Activated naive CD4-positive, alpha-beta T cell treated with anti-CD3 and anti-CD28 coated beads for 36 hours (primary cell): ENCODE data around the gene TDRD9. TPM values are rescaled to one million over a fixed set of nuclear protein-coding genes. Genes with fewer than 3 reads are reported as not detected.

Experiments
- CTCF ChIA-PET: fragments of 350-600 bp; sonication (Branson Sonifier 250); formaldehyde crosslinking; loops from one replicate; lab custom pipeline; 2021; ENCODE audit warnings: antibody characterized with exemption; lab: Charles Lee
- DNase-seq: peaks from one replicate; pipeline ENCODE4 v3.0.0-alpha.2; 2020
- H3K27ac Mint-ChIP-seq: one replicate; pipeline ENCODE4 v1.8.0; 2021; ENCODE audit warnings: mild to moderate bottlenecking, mixed read lengths
- H3K27me3 Mint-ChIP-seq: one replicate; pipeline ENCODE4 v1.8.0; 2021; ENCODE audit warnings: low read depth, mixed read lengths
- H3K36me3 Mint-ChIP-seq: one replicate; pipeline ENCODE4 v1.8.0; 2021; ENCODE audit warnings: low read depth, mixed read lengths
- H3K4me1 Mint-ChIP-seq: one replicate; pipeline ENCODE4 v1.8.0; 2021; ENCODE audit warnings: low read depth, mixed read lengths
- H3K4me3 Mint-ChIP-seq: one replicate; pipeline ENCODE4 v1.8.0; 2021; ENCODE audit warnings: mild to moderate bottlenecking, moderate library complexity, mixed read lengths
- H3K9me3 Mint-ChIP-seq: one replicate; pipeline ENCODE4 v1.8.0; 2021; ENCODE audit warnings: mixed read lengths
- intact Hi-C: fragments of 100-400 bp; cut with micrococcal nuclease; formaldehyde crosslinking; loops from one replicate; pipeline ENCODE4 v1.15.1; 2023
- total RNA-seq, 2 experiments: library from RNA; stranded (reverse); gene quantifications; one replicate each; pipeline ENCODE4 v1.2.3, GENCODE V29; 2021

TDRD9 gene
- total RNA-seq, 2 experiments from 2014 or later = 0.10 TPM; not detected in 1

GRCh38 chr14:104085889-104086201 lies 157.6 kb downstream of the TDRD9 start:
- Mint-ChIP-seq H3K36me3 (no peaks in the 10 kb centered on the region), H3K9me3 (no peaks in the 10 kb centered on the region), H3K4me3 (no peak overlapping the region), H3K27me3 (peaks cover 10% of the 10 kb centered on the region), H3K27ac (no peak overlapping the region), H3K4me1 (peaks cover 1% of the 10 kb centered on the region)
- CTCF ChIA-PET = no interaction called here
- intact Hi-C loops = no loop called here
- DNase-seq = no peak

DNA sequence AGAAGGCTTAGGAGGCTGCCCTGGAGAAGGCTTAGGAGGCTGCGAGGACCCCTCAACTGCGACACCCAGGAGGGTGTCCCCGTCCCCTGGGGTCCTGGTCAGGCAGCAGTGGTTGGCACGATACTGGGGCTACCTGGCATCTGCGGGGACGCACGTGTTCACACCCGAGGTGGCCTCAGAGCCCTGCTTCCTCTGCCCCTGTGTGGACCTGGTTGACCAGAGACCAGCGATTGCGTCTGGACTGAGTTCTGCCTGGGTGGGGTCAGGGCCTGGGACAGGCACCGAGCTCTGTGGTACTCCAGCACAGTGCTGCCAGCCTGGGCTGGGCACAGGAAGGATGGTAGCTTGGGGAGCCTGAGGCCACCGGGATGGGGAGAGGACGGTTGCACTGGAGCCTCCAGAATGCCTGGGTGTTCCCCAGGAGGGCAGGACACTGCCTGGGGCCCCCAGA lies 158.0 kb downstream of the TDRD9 start:
- intact Hi-C loops = no loop called here
- Mint-ChIP-seq H3K4me1 (peaks cover 1% of the 10 kb centered on the region), H3K4me3 (no peak overlapping the region), H3K27me3 (peaks cover 10% of the 10 kb centered on the region), H3K9me3 (no peaks in the 10 kb centered on the region), H3K36me3 (no peaks in the 10 kb centered on the region), H3K27ac (no peak overlapping the region)
- DNase-seq = no peak
- CTCF ChIA-PET = no interaction called here

DNA sequence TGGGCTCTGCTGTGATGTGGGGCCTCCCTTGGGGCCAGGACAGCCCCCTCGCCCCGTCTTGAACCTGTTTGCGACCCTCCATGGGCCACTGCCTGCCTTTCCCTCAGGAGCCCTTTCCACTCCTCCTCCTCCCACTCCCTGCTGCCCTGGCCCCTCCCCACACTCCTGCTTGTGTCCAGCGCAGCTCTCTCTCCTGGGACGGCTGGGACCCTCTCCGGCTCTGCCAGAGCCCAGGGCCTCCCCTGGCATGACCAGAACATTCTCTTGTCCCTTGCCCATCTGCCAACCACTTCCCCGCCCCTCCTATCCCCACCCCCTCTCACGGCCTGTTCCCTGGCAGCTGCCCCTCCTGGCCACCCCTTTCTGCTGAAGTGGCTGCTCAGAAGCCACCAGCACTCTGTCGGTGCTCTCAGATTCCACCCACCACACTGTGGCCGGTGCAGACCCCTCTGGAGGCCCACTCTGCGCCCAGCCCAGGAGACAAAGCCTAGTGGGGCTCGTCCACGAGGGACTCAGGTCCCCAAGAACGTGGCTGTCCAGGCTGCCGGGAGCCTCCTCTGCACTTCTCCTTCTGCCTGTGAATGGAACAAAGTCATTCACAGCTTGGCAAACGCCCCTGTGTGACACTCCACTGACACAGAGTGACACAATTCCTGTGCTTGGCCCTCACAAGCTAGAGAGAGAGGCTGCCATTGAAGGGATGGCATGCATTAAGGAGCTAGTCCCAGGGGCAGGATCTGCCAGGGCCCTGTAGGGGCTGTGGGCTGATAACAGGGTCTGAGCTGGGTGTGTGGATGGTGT lies 158.6 kb downstream of the TDRD9 start:
- CTCF ChIA-PET = interaction anchor here (2.8 kb wide), 1 partner anchor 9 kb away, joined by 20 read pairs; no protein-coding TSS in a partner anchor
- Mint-ChIP-seq H3K4me3 (no peak overlapping the region), H3K27me3 (peaks cover 10% of the 10 kb centered on the region), H3K4me1 (peaks cover 1% of the 10 kb centered on the region), H3K36me3 (no peaks in the 10 kb centered on the region), H3K9me3 (no peaks in the 10 kb centered on the region), H3K27ac (no peak overlapping the region)
- intact Hi-C loops = no loop called here
- DNase-seq = no peak

GRCh38 chr14:104087505-104087904 lies 159.2 kb downstream of the TDRD9 start:
- intact Hi-C loops = no loop called here
- H3K9me3 Mint-ChIP-seq = no peaks in the 10 kb centered on the region
- no peak overlapping the region for H3K4me3 Mint-ChIP-seq
- no peak overlapping the region for H3K27ac Mint-ChIP-seq
- peaks cover 1% of the 10 kb centered on the region for H3K4me1 Mint-ChIP-seq
- CTCF ChIA-PET = interaction anchor here (2.8 kb wide), 1 partner anchor 10 kb away, joined by 20 read pairs; no protein-coding TSS in a partner anchor
- DNase-seq = no peak
- no peaks in the 10 kb centered on the region for H3K36me3 Mint-ChIP-seq
- peaks cover 10% of the 10 kb centered on the region for H3K27me3 Mint-ChIP-seq

GRCh38 chr14:104087981-104088850 lies 160.0 kb downstream of the TDRD9 start:
- Mint-ChIP-seq H3K9me3 (no peaks in the 10 kb centered on the region), H3K4me3 (no peak overlapping the region), H3K4me1 (peaks cover 1% of the 10 kb centered on the region), H3K27ac (no peak overlapping the region), H3K36me3 (no peaks in the 10 kb centered on the region), H3K27me3 (peaks cover 10% of the 10 kb centered on the region)
- no peak for DNase-seq
- intact Hi-C loops = no loop called here
- CTCF ChIA-PET = interaction anchor here (2.8 kb wide), 1 partner anchor 10 kb away, joined by 20 read pairs; no protein-coding TSS in a partner anchor

GRCh38 chr14:104090071-104090748 lies 162.0 kb downstream of the TDRD9 start:
- intact Hi-C loops = no loop called here
- DNase-seq = no peak
- Mint-ChIP-seq H3K27me3 (peaks cover 10% of the 10 kb centered on the region), H3K9me3 (no peaks in the 10 kb centered on the region), H3K4me1 (peaks cover 6% of the 10 kb centered on the region), H3K4me3 (no peak overlapping the region), H3K27ac (no peak overlapping the region), H3K36me3 (no peaks in the 10 kb centered on the region)
- CTCF ChIA-PET = no interaction called here

- no peak for DNase-seq
- Mint-ChIP-seq H3K9me3 (no peaks in the 10 kb centered on the region), H3K36me3 (no peaks in the 10 kb centered on the region), H3K4me3 (no peak overlapping the region), H3K27me3 (peaks cover 10% of the 10 kb centered on the region), H3K4me1 (peaks cover 6% of the 10 kb centered on the region), H3K27ac (no peak overlapping the region)
- intact Hi-C loops = no loop called here
- CTCF ChIA-PET = interaction anchor here (1.4 kb wide), 1 partner anchor 473 kb away, joined by 3 read pairs; no protein-coding TSS in a partner anchor
Measured at GRCh38 chr14:104091061-104091926, 163.0 kb downstream of the TDRD9 start.

GRCh38 chr14:104091927-104092771 lies 163.9 kb downstream of the TDRD9 start:
- intact Hi-C loops = no loop called here
- CTCF ChIA-PET = interaction anchor here (1.4 to 3.2 kb wide), 3 partner anchors 15 to 472 kb away, joined by 3 to 32 read pairs (median 3); no protein-coding TSS in a partner anchor

GRCh38 chr14:104092931-104093365 lies 164.7 kb downstream of the TDRD9 start:
- CTCF ChIA-PET = interaction anchor here (1.4 to 3.2 kb wide), 3 partner anchors 15 to 65 kb away, joined by 3 to 32 read pairs (median 8); no protein-coding TSS in a partner anchor
- Mint-ChIP-seq H3K4me1 (peaks cover 4% of the 10 kb centered on the region), H3K27me3 (peaks cover 3% of the 10 kb centered on the region), H3K36me3 (no peaks in the 10 kb centered on the region), H3K27ac (no peak overlapping the region), H3K9me3 (no peaks in the 10 kb centered on the region), H3K4me3 (no peak overlapping the region)
- intact Hi-C loops = no loop called here
- no peak for DNase-seq

More at GRCh38 chr14:104091927-104092771, 163.9 kb downstream of the TDRD9 start:
- Mint-ChIP-seq H3K36me3 (no peaks in the 10 kb centered on the region), H3K4me1 (peaks cover 4% of the 10 kb centered on the region), H3K27me3 (peaks cover 5% of the 10 kb centered on the region), H3K4me3 (no peak overlapping the region), H3K27ac (no peak overlapping the region), H3K9me3 (no peaks in the 10 kb centered on the region)
- DNase-seq = no peak

GRCh38 chr14:104093366-104094055 lies 165.3 kb downstream of the TDRD9 start:
- H3K4me1 Mint-ChIP-seq = peaks cover 4% of the 10 kb centered on the region
- H3K27me3 Mint-ChIP-seq = peaks cover 3% of the 10 kb centered on the region
- intact Hi-C loops = loop anchor here (1.0 kb wide), 3 partner anchors 15 to 547 kb away; no protein-coding TSS in a partner anchor
- no peaks in the 10 kb centered on the region for H3K36me3 Mint-ChIP-seq
- H3K4me3 Mint-ChIP-seq = no peak overlapping the region
- H3K9me3 Mint-ChIP-seq = no peaks in the 10 kb centered on the region
- no peak for DNase-seq
- CTCF ChIA-PET = interaction anchor here (1.4 to 3.2 kb wide), 3 partner anchors 16 to 64 kb away, joined by 3 to 32 read pairs (median 8); no protein-coding TSS in a partner anchor
- H3K27ac Mint-ChIP-seq = no peak overlapping the region
